SH-SY5Y (cell line): Measurements from ENCODE around the gene TMEM170B.

Experiments
- GATA2 ChIP-seq: IDR thresholded peaks from 2 replicates; pipeline ENCODE4 v1.6.1; 2011; ENCODE audit warnings: mild to moderate bottlenecking, low read depth, low read length
- GATA3 ChIP-seq: IDR thresholded peaks from 2 replicates; pipeline ENCODE4 v1.6.1; 2011; ENCODE audit warnings: low read depth, mild to moderate bottlenecking, low read length, moderate library complexity

GRCh38 chr6:11553824-11554223 lies 16.3 kb downstream of the TMEM170B start:
- TF ChIP-seq GATA3 (no peak), GATA2 (no peak)
